ENCODE data around the gene CASTOR1. TPM values are rescaled to one million over a fixed set of nuclear protein-coding genes. Genes with fewer than 3 reads are reported as not detected.

CASTOR1 gene
- total RNA-seq, 4 donors from 2014 or later: 1.8 to 11.6 (median 6.0) TPM

- Histone ChIP-seq H3K36me3 (no peaks in the 10 kb centered on the region), H3K27ac (peak overlapping the region in 2 of 4 donors; percentile 9 to 25), H3K4me1 (peaks cover 2 to 32% (median 23%) of the 10 kb centered on the region in 4 donors), H3K9me3 (no peaks in the 10 kb centered on the region), H3K27me3 (no peaks in the 10 kb centered on the region), H3K4me3 (no peak overlapping the region)
- DNase-seq: no peak
- TF ChIP-seq POLR2A (IDR thresholded peaks at IDR 0.05): no peak
These were observed 28.5 kb upstream of the CASTOR1 start for GRCh38 chr22:30317778-30318177.

- DNase-seq: no peak
- H3K27me3 ChIP-seq: no peaks in the 10 kb centered on the region
- no peak overlapping the region for H3K4me3 ChIP-seq
- no peaks in the 10 kb centered on the region for H3K36me3 ChIP-seq
- peaks cover 9 to 47% (median 36%) of the 10 kb centered on the region in 4 donors for H3K4me1 ChIP-seq
- H3K27ac ChIP-seq: no peak overlapping the region
- no peaks in the 10 kb centered on the region for H3K9me3 ChIP-seq
- TF ChIP-seq, protein P1, sequence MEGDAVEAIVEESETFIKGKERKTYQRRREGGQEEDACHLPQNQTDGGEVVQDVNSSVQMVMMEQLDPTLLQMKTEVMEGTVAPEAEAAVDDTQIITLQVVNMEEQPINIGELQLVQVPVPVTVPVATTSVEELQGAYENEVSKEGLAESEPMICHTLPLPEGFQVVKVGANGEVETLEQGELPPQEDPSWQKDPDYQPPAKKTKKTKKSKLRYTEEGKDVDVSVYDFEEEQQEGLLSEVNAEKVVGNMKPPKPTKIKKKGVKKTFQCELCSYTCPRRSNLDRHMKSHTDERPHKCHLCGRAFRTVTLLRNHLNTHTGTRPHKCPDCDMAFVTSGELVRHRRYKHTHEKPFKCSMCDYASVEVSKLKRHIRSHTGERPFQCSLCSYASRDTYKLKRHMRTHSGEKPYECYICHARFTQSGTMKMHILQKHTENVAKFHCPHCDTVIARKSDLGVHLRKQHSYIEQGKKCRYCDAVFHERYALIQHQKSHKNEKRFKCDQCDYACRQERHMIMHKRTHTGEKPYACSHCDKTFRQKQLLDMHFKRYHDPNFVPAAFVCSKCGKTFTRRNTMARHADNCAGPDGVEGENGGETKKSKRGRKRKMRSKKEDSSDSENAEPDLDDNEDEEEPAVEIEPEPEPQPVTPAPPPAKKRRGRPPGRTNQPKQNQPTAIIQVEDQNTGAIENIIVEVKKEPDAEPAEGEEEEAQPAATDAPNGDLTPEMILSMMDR (IDR thresholded peaks at IDR 0.05): no peak
- TF ChIP-seq POLR2A (IDR thresholded peaks at IDR 0.05): no peak
These were observed 26.8 kb upstream of the CASTOR1 start for GRCh38 chr22:30315962-30316576.

GRCh38 chr22:30314915-30315314 lies 25.6 kb upstream of the CASTOR1 start:
- peaks cover 10 to 58% (median 42%) of the 10 kb centered on the region in 4 donors for H3K4me1 ChIP-seq
- DNase-seq: no peak
- peak overlapping the region in 1 of 4 donors; percentile 51 for H3K27ac ChIP-seq
- H3K36me3 ChIP-seq: no peaks in the 10 kb centered on the region
- no peaks in the 10 kb centered on the region for H3K9me3 ChIP-seq
- H3K27me3 ChIP-seq: no peaks in the 10 kb centered on the region
- no peak for TF ChIP-seq POLR2A (IDR thresholded peaks at IDR 0.05)
- TF ChIP-seq, protein P1 (IDR thresholded peaks at IDR 0.05): no peak
- H3K4me3 ChIP-seq: no peak overlapping the region

GRCh38 chr22:30313527-30314363 lies 24.4 kb upstream of the CASTOR1 start:
- TF ChIP-seq POLR2A (IDR thresholded peaks at IDR 0.05): no peak
- TF ChIP-seq, protein P1 (IDR thresholded peaks at IDR 0.05): no peak
- no peak for DNase-seq
- H3K4me1 ChIP-seq: peaks cover 10 to 70% (median 53%) of the 10 kb centered on the region in 4 donors

DNA sequence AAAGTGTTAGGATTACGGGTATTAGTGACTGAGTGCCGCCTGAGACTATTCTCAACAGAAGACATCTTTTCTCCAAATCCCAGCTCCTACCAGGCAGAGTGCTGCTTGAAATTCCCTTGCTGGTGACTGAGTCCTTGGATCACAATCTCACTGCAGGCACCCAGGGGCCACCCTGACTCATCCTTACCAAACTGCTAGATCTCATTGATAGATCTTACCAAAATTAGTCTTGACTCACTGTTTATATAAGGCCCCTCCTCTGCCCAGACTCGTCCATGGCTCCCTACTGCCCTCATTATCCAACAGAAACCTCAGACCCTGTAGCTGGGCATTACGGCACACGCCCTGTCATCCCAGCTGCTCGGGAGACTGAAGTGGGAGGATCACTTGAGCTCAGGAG lies 22.7 kb upstream of the CASTOR1 start:
- DNase-seq: no peak
- TF ChIP-seq, protein P1 (IDR thresholded peaks at IDR 0.05): no peak
- no peak for TF ChIP-seq POLR2A (IDR thresholded peaks at IDR 0.05)
- no peaks in the 10 kb centered on the region for H3K9me3 ChIP-seq
- H3K36me3 ChIP-seq: no peaks in the 10 kb centered on the region
- H3K4me3 ChIP-seq: no peak overlapping the region
- H3K27ac ChIP-seq: peak overlapping the region; percentile 59 to 89 (median 87)
- peaks cover 10 to 87% (median 70%) of the 10 kb centered on the region in 4 donors for H3K4me1 ChIP-seq
- H3K27me3 ChIP-seq: no peaks in the 10 kb centered on the region

More at GRCh38 chr22:30313527-30314363, 24.4 kb upstream of the CASTOR1 start:
- no peak overlapping the region for H3K4me3 ChIP-seq
- no peaks in the 10 kb centered on the region for H3K9me3 ChIP-seq
- H3K36me3 ChIP-seq: no peaks in the 10 kb centered on the region
- peak overlapping the region in 3 of 4 donors; percentile 20 to 51 (median 29) for H3K27ac ChIP-seq
- H3K27me3 ChIP-seq: no peaks in the 10 kb centered on the region

Data from Peyer's patch (tissue), 4 donors.